Activated naive CD4-positive, alpha-beta T cell treated with Interleukin-2 at 50 U/mL for 16 hours (primary cell): Measurements from ENCODE around the gene GAGE10.
"Not testable (repeated sequence)": the region's sequence is repeated elsewhere in the genome, so short reads cannot be mapped to it uniquely, and the experiment has no call there.

Experiments
- DNase-seq: peaks from one replicate; pipeline ENCODE4 v3.0.0-alpha.2; 2020

GAGE10 gene

DNA sequence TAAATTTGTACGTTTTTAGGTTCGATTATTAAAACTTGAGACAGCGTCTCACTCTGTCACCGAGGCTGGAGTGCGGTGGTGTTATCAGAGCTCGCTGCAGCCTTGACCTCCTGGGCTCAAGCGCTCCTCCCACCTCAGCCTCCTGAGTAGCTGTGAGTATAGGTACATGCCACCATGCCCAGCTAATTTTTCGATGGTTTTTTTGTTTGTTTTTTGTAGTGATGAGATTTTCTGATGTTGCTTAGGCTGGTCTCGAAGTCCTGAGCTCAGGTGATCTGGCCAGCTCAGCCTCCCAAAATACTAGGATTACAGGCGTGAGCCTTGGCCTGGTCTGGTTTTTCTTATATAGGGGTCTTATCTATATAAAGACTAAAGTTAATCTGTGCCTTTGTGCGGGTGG, 27.0 kb downstream of the GAGE10 start:
- DNase-seq: not testable (repeated sequence)

- not testable (repeated sequence) for DNase-seq
Observed at GRCh38 chrX:49331282-49331681, 27.8 kb downstream of the GAGE10 start, which contains the start of gene GAGE13. GAGE13 (plus strand) TSS chrX:49331582; CDS start chrX:49332738, 1,156 bp downstream.

DNA sequence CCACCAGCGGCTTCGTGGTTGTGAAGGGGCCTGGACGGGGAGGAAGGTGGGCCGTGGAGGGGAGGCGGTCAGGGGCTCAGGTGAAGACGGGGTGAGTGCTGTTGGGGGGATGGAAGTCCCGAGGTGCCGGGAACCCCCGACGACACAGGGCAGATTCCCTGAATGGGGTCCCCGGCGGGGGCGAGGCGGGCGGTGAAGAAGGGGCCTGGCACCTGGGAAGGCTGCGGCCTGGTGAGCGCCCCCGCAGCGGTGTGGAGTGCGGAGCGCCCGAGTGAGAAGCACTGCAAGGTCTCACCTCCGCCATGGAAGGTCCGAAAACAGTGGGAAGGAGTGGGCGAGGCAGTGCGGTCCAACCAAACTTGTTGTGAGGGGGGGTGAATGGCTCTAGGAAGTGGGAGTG, 28.4 kb downstream of the GAGE10 start:
- not testable (repeated sequence) for DNase-seq

DNA sequence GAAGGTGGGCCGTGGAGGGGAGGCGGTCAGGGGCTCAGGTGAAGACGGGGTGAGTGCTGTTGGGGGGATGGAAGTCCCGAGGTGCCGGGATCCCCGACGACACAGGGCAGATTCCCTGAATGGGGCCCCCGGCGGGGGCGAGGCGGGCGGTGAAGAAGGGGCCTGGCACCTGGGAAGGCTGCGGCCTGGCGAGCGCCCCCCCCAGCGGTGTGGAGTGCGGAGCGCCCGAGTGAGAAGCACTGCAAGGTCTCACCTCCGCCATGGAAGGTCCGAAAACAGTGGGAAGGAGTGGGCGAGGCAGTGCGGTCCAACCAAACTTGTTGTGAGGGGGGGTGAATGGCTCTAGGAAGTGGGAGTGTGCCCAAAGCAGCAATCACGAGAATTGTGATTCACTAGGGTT, 38.0 kb downstream of the GAGE10 start:
- not testable (repeated sequence) for DNase-seq

DNA sequence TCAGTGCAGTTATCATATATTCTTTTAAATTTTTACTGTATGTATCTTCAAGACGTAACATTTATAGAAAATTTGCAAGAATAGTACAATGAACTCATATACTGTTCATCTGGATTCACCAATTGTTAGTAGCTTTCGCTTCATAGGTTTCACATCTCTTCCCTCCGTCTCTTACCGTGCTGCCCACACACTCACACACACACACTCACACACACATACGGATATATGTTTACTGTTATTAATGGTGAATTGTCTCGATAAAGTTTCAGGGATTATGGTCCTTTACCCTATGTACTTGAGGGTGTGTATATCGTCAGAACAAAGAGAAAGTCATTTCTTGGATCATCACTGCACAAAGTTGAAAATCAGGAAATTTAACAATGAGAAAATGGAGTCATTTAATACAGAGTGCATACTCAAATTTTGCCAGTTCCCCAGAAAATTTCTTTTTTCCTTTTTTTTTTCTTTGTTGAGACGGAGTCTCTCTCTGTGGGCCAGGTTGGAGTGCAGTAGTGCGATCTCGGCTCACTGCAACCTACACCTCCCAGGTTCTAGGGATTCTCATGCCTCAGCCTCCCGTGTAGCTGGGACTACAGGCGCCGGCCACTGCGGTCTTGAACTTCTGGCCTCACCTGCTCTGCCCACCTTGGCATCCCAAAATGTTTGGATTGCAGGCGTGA, 41.2 kb downstream of the GAGE10 start:
- not testable (repeated sequence) for DNase-seq

DNA sequence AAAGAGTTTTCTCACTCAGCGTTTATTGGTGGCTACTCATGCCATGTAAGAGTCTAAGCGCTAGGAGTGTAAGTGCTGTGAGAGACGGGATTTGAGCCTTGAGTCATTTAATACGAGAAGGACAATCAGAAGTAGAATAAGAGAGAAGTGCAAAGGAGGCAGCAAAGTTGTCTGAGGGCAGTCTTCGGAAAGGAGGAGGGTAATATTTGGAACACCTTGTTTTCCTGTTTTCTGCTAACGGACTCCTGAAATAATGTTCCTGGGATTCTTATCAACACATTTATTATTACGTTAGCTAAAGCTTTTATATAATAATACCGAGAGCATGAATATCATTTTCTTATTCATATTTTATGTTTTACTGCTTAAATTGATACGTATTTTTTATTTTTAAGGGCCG, 42.0 kb downstream of the GAGE10 start:
- DNase-seq: not testable (repeated sequence)

GRCh38 chrX:49346150-49346549, 42.7 kb downstream of the GAGE10 start:
- DNase-seq: not testable (repeated sequence)
